Globus pallidus (tissue), 1 donor: ENCODE data around the gene PRRT1B.

ENCODE experiments used
- DNase-seq: peaks from one replicate; pipeline ENCODE4 v3.0.0-alpha.2; 2015; ENCODE audit warnings: low spot score

PRRT1B gene

GRCh38 chr9:131597246-131597645 is 51.9 kb downstream of the PRRT1B start:
- no peak for DNase-seq

DNA sequence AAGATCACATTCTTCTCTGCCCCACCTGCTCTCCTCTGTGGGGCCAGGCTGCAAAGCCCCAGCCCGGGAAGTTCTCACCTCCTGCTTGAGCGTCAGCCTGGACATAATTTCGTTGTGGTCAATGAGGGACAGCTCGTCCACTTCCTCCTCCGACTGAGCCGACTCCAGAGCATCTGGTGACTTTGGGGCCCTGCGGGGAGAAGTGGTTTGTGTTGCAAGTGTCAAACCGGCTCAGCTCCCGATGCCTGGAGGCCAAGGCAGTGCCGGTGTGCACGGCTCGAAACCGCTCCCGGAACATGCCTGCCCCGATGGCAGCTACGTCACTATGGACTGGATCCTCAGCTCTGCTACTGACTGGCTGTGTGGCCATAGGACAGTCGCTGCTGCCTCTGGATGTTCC is 52.8 kb downstream of the PRRT1B start:
- DNase-seq, result peak; percentile 69

GRCh38 chr9:131601683-131602181 is 56.4 kb downstream of the PRRT1B start:
- DNase-seq, result no peak

DNA sequence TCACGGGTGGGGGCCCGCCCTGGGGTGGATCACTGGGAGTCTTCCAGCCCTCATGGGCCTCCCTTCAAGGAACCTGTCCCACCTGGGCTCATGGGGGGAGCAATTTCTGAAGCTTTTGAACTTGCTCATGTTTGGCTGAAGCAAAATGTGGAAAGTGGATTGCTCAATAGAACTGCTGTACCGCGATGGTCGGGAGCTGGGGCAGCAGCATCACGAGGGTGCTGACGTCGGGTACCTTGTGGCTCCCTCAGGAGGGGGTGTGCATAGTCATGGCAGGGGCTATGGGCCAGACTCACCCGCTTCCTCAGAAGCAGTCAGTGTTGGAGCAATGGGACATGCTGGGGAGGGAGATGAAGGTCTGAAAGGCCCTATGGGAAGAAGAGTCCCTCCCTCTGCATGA is 57.9 kb downstream of the PRRT1B start:
- DNase-seq, result no peak

GRCh38 chr9:131603711-131604439 is 58.6 kb downstream of the PRRT1B start:
- DNase-seq, result no peak

- no peak for DNase-seq
Observed at GRCh38 chr9:131605770-131606590, 60.7 kb downstream of the PRRT1B start.

DNA sequence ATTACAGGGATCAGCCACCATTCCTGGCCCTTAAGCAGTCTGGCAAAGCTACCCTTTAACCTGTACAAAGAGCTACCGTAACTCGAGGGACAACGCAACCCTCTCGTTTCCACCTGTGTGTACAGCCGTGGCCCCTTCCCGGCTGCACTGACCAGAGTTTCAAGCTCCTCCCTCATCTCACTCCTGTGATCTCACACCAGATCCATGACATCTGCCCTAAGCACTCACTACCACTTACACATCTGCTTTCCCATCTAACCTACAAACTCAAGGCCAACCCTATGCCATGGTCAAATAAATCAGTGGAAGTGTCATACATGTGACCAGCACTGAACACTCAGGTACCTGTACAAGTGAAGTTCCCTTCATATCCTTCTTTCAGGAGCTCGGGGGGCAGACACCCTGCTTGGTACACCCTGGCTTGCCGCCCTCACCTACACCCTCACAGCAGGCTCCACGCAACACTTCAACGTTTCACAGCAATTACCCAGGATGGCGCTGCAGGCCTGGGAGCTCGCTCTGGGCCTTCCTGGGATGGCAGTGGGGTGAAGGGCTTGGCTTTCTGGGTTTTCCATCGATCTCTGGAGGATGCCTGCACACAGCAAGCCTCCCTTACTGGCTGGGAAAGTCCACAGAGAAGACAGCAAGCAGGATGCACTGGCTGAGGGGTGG is 61.7 kb downstream of the PRRT1B start:
- DNase-seq, result no peak

- no peak for DNase-seq
Observed at GRCh38 chr9:131607591-131607990, 62.3 kb downstream of the PRRT1B start.

DNA sequence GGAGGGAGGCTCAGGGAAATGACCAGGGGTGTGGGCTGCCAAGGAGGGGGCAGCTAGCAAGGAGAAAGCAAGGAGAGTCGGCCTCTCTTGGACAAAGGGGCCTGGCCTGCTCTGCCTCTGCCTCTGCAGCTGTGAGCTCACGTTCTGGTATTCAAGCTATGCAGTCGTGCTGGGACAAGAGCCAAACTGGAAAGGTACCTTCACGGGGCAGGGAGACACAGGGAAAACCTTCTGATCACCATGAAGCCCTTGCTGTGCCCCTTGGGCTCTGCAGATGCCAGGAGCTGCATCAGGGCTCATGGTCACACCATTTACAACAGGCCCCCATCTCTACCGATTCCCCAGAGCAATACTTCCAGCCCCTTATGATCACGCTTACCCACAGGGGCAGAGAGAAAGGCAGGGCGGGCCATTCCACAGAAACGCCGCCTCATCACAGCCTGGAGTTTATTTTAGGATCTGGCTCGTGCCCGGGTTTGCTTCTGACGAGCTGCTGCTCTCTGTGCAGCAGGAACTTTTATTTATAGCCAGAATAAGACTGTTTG is 63.2 kb downstream of the PRRT1B start:
- no peak for DNase-seq
